NCI-H2107 (cell line): ENCODE measurements around the gene CCT3.
"Not testable (repeated sequence)": the region's sequence is repeated elsewhere in the genome, so short reads cannot be mapped to it uniquely, and the experiment has no call there.

Experiments
- DNase-seq: peaks from one replicate; lab custom pipeline; 2025; lab: John Stamatoyannopoulos, UW

CCT3 gene

GRCh38 chr1:156368889-156369684 is 31.0 kb upstream of the CCT3 start, which contains the start of gene RHBG:
TSS of gene RHBG (plus strand) at chr1:156369211. CDS start at chr1:156369250, 39 bp downstream.
- DNase-seq = peak; percentile 48

DNA sequence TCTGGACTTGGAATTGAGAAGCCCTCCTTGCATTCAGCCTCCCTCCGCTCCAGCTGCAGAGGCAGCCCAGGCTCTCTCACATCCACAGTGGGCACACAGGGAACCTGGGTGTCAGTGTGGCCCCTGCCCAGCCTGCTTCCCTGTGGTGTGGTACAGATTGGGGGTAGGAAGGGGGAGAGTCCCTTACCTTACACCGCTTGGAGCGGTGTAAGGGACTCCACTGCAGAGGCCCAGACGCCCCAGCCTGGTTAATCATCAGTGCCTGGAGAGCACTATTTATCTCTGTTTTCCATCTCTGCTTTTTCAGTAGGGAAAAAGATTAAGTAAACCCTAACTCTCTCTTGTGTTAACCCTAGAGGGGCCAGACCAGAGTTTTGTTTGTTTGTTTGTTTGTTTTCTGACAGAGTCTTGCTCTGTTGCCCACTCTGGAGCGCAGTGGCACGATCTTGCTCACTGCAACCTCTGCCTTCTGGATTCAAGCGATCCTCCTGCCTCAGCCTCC is 30.1 kb upstream of the CCT3 start:
- no peak for DNase-seq

- DNase-seq = no peak
Measured at GRCh38 chr1:156367383-156368156, 29.5 kb upstream of the CCT3 start.

DNA sequence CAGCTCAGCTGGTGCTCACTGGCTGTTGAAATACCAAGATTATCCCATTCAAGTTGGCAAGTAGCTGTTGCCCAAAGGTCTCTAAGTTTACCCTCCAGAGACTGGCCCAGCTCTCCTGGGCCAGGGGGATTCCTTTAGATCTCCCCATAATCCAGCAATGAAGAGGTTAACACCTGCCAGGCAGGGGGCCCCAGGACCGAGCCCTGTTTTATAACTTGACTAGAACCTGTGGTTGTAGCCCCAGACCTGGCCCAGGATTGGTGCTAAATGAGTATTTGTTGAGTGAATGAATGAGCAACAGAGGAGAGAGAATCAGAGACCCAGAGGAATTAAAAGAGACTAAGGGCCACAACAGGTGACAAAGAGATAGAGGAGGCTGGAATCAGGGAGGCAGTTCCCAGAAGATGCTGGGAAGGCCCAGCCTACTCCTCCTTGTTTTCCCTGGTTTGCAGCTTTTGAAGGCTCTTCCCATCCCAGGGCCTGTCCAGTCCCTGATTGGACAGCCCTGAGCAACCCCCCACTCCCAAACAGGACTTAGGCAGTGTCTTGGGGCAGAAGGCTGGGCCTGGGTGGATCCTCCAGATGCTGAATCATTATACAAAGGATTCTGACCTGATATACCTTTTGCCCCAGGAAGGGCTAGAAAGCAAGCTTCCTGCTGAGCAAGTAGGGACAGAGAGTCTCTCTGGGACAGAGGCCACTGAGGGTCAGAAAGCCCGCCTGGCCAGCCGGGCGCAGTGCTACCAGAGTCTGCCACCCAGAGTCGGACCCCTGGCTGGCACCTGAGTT is 28.5 kb upstream of the CCT3 start:
- no peak for DNase-seq

DNA sequence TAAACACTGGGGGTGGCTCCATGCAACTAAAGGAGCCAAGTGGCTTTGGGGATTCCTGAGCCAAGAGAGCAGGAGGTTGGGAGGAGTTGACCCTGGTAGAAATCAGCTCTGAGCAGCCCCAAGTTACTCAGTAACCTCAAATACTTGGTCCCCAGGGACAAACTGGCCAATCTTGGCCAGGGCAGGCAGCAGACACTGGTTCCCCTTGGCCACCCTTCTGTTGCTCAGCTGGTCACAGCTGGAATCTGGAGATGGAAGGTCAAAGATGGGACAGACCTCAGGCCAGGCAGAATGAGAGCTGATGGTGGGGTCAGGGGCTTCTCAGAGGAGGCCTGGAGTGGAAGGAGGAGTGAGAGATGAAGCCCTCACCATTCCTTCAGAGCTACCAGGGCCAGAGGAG is 27.7 kb upstream of the CCT3 start:
- no peak for DNase-seq

DNA sequence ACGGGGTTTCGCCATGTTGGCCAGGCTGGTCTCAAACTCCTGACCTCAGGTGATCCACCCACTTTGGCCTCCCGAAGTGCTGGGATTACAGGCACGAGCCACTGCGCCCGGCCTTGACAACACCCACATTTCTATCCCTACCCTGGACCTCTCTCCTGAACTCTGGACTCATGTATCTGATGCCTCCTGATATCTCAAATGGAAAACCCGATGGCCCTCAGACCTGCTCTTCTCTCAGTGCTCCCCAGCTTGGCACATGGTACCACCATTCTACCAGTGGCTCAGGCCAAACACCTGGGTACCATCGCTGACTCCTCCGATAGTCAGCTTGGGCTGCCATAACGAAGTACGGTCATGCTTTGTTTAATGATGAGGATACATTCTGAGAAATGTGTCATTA is 22.4 kb upstream of the CCT3 start:
- no peak for DNase-seq

GRCh38 chr1:156359973-156360372 is 21.9 kb upstream of the CCT3 start:
- DNase-seq = no peak

DNA sequence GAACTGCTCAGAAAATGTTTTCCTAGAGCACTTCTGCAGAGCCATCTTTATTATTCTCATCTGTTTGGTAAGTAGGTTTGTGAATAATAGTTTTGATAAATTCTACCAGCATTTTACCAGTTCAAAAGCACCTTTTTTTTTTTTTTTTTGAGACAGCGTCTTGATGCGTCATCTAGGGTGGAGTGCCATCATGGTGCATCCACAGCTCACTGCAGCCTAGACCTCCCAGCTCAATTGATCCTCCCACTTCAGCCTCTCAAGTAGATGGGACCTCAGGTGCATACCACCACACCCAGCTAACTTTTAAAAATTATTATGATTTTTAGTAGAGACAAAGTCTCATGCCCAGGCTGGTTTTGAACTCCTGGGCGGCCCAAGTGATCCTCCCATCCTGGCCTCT is 21.2 kb upstream of the CCT3 start:
- DNase-seq = no peak

DNA sequence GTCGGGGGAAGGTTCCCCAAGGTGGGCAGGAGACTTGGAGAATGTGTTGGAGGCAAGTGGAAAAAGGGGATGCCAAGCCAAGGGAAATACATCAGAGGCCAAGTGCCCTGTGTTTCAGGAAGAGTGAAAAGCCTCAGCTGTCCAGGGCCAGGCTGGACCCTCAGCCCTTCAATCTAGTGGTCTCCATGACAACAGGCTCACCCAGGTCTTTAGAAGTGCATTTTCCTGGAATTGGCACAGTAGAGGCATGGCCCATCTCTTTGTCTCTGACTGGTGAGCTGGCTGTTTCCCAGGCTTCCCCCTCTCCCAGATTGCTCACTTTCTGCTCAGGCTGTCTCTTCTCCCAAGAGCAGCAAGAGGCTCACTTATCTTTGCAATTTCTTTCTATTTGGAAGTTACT is 20.5 kb upstream of the CCT3 start:
- DNase-seq = no peak

GRCh38 chr1:156357977-156358376 is 19.9 kb upstream of the CCT3 start:
- no peak for DNase-seq

GRCh38 chr1:156356875-156357534 is 18.9 kb upstream of the CCT3 start:
- DNase-seq = peak; percentile 43

GRCh38 chr1:156356262-156356874 is 18.3 kb upstream of the CCT3 start:
- DNase-seq = no peak

GRCh38 chr1:156352481-156352880 is 14.4 kb upstream of the CCT3 start:
- not testable (repeated sequence) for DNase-seq

- no peak for DNase-seq
Measured at GRCh38 chr1:156347331-156347730, 9.2 kb upstream of the CCT3 start.

DNA sequence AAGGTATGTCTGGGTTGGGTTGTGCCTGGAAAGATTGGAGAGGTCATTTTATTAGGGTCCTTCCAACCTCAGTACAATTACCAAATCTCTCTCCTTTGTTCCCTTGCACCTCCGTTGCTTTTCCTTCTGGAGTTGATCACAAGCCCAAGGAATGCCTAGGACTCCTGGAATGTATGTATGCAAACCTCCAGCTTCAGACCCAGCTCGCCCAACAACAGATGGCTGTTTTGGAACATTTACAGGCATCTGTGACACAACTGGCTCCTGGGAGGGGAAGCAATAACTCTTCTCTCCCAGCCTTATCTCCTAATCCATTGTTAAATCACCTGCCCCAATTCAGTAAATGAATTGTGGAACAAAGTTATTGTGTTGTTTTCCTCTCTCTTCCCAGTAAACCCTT is 8.5 kb upstream of the CCT3 start:
- no peak for DNase-seq

- DNase-seq = not testable (repeated sequence)
Measured at GRCh38 chr1:156346035-156346434, 7.9 kb upstream of the CCT3 start.

GRCh38 chr1:156344409-156344808 is 6.3 kb upstream of the CCT3 start:
- no peak for DNase-seq

DNA sequence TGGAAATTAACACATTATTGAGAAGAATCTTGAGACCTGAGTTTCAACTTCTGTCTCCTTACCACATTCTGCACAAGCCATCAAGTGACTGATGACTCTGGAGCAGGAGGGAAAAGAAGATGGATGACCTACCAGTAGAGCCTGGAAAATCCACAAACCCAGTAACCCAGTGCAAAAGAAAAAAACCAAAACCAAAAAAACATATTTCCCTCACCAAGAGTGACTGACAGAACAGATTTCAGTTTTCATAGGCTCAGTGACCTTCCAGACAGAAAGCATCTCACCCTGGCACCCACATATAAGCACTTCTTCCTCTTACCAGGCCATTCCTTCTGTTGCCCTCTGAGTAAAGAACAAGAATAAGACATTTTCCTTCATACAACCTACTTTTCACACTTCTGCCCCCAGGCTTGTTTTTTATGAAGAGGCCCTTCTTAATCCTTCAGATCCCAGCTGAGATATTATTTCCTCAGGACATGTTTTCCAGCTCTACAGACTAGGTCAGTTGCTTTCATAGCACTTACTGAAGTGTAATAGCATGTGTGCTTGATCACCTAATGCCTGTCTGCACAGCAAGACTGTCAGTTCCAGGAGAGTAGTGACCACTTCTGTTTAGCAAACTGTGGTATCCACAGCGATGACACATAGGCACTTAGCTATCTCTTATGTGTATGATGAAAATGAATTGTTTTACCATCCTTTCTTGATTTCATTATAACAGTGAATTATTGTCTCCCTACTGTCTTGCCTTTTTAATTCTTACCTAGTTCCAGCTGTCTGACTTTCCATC is 4.3 kb upstream of the CCT3 start:
- no peak for DNase-seq

GRCh38 chr1:156337888-156338179 is 258 bp downstream of the CCT3 start:
- DNase-seq = no peak

- no peak for DNase-seq
Measured at GRCh38 chr1:156337052-156337887, 822 bp downstream of the CCT3 start.
